B cell (primary cell): ENCODE results near the gene RNF220. TPM values are rescaled to one million over a fixed set of nuclear protein-coding genes. Genes with fewer than 3 reads are reported as not detected.

ENCODE experiments used
- ATAC-seq: fragments of 200-7000 bp; cut with Tn5 transposase; one replicate; pipeline ENCODE4 v1.10.0; 2021; ENCODE audit warnings: low read depth, mild to moderate bottlenecking, moderate number of reproducible peaks, moderate library complexity
- CTCF ChIA-PET: fragments of 350-600 bp; sonication (Branson Sonifier 250); formaldehyde crosslinking; loops from one replicate; lab custom pipeline; 2021; ENCODE audit warnings: antibody characterized with exemption, inconsistent platforms; lab: Charles Lee
- POLR2A ChIA-PET: fragments of 350-600 bp; sonication (Branson Sonifier 250); formaldehyde crosslinking; loops from one replicate; lab custom pipeline; 2021; ENCODE audit warnings: antibody characterized with exemption; lab: Charles Lee
- DNase-seq: peaks from one replicate; pipeline ENCODE4 v3.0.0; 2013
- H2AFZ ChIP-seq: 2 replicates; pipeline ENCODE4 v1.6.1; 2012; ENCODE audit warnings: mild to moderate bottlenecking, low read depth, low read length; ENCODE audit not compliant: insufficient read depth, poor library complexity, severe bottlenecking
- H3K27ac ChIP-seq, 2 donors: 1 replicate in 1 of 2; 2 replicates in 1 of 2; pipeline ENCODE4 v1.5.1; 2012 to 2013; ENCODE audit warnings: low read length in 2 of 2, mild to moderate bottlenecking in 2 of 2, moderate library complexity in 1 of 2
- H3K27me3 ChIP-seq, 4 experiments: fragments of 200-600 bp in 1 of 4; sonication (generic) in 1 of 4; replicated peaks in 1 of 4; 1 replicate in 2 of 4; 2 replicates in 2 of 4; pipeline versions ENCODE4 v1.6.1 to v1.7.0; 2013 to 2016; ENCODE audit warnings: low read length in 3 of 4, mild to moderate bottlenecking in 2 of 4, mixed read lengths in 1 of 4, moderate library complexity in 1 of 4; ENCODE audit not compliant: insufficient read depth in 4 of 4, control insufficient read depth in 3 of 4; ENCODE audit errors: control extremely low read depth in 1 of 4
- H3K36me3 ChIP-seq, 2 experiments: replicated peaks in 1 of 2; 1 replicate in 1 of 2; 2 replicates in 1 of 2; pipeline versions ENCODE4 v1.6.1 to v1.7.1; 2013; ENCODE audit warnings: low read length in 1 of 2; ENCODE audit not compliant: insufficient read depth in 2 of 2, control insufficient read depth in 1 of 2; ENCODE audit errors: control extremely low read depth in 1 of 2, extremely low read depth in 1 of 2
- H3K4me1 ChIP-seq, 2 donors: fragments of 200-600 bp in 1 of 2; sonication (generic) in 1 of 2; 1 replicate in 1 of 2; 2 replicates in 1 of 2; pipeline versions ENCODE4 v1.5.1 to v1.6.1; 2013 to 2017; ENCODE audit warnings: low read length in 2 of 2; ENCODE audit not compliant: control insufficient read depth in 2 of 2, insufficient read depth in 2 of 2
- H3K4me2 ChIP-seq: replicated peaks from 2 replicates; pipeline ENCODE3; 2012; ENCODE audit warnings: mild to moderate bottlenecking, low read depth, low read length; ENCODE audit not compliant: poor library complexity, severe bottlenecking
- H3K4me3 ChIP-seq, 5 experiments: fragments of 200-600 bp in 1 of 5; sonication (generic) in 1 of 5; 1 replicate in 3 of 5; 2 replicates in 2 of 5; pipeline versions ENCODE4 v1.5.1 to v1.7.0; 2011 to 2016; ENCODE audit warnings: low read length in 4 of 5, mild to moderate bottlenecking in 4 of 5, low read depth in 2 of 5, control low read depth in 1 of 5, moderate library complexity in 1 of 5; ENCODE audit not compliant: insufficient read depth in 1 of 5; ENCODE audit errors: control extremely low read depth in 1 of 5, extremely low read depth in 1 of 5
- H3K79me2 ChIP-seq: fragments of 200-600 bp; sonication (generic); one replicate; pipeline ENCODE4 v1.6.0; 2016; ENCODE audit warnings: low read length; ENCODE audit not compliant: control insufficient read depth, insufficient read depth
- H3K9ac ChIP-seq: fragments of 200-600 bp; sonication (generic); 2 replicates; pipeline ENCODE4 v1.6.1; 2017; ENCODE audit warnings: mild to moderate bottlenecking, low read length, moderate library complexity
- H3K9me3 ChIP-seq, 3 donors: one replicate each; pipeline versions ENCODE4 v1.6.1 to v1.7.1; 2013; ENCODE audit warnings: low read length in 2 of 3; ENCODE audit not compliant: control insufficient read depth in 2 of 3, insufficient read depth in 1 of 3; ENCODE audit errors: control extremely low read depth in 1 of 3
- H4K20me1 ChIP-seq: 2 replicates; pipeline ENCODE4 v1.6.0; 2012; ENCODE audit warnings: mild to moderate bottlenecking, low read length; ENCODE audit not compliant: insufficient read depth, control insufficient read depth, poor library complexity, severe bottlenecking
- H3K27ac Mint-ChIP-seq: one replicate; pipeline ENCODE4 v1.8.0; 2021; ENCODE audit warnings: mixed read lengths
- H3K27me3 Mint-ChIP-seq: one replicate; pipeline ENCODE4 v1.8.0; 2021; ENCODE audit warnings: mixed read lengths
- H3K4me1 Mint-ChIP-seq: one replicate; pipeline ENCODE4 v1.8.0; 2021; ENCODE audit warnings: mixed read lengths
- H3K4me3 Mint-ChIP-seq: one replicate; pipeline ENCODE4 v1.8.0; 2021; ENCODE audit warnings: mixed read lengths
- H3K9me3 Mint-ChIP-seq: one replicate; pipeline ENCODE4 v1.8.0; 2022; ENCODE audit warnings: mixed read lengths; ENCODE audit not compliant: insufficient read depth
- CTCF ChIP-seq: fragments of 200-600 bp; IDR thresholded peaks from one replicate; pipeline ENCODE4 v1.8.0; 2022; ENCODE audit warnings: antibody characterized with exemption, mild to moderate bottlenecking
- EZH2 ChIP-seq: IDR thresholded peaks from 2 replicates; pipeline ENCODE4 v1.6.1; 2012; ENCODE audit warnings: borderline replicate concordance, low read depth, mild to moderate bottlenecking, moderate library complexity, low read length; ENCODE audit not compliant: insufficient read depth, poor library complexity, severe bottlenecking
- WGBS: methylation state at CpG from one replicate; pipeline ENCODE4 v1.1.5; 2013; ENCODE audit warnings: missing lambda C conversion rate; ENCODE audit not compliant: insufficient coverage; 5-methylcytosine and 5-hydroxymethylcytosine counted together
- intact Hi-C: fragments of 100-400 bp; cut with micrococcal nuclease; formaldehyde crosslinking; loops from one replicate; pipeline ENCODE4 v1.10.0; 2022
- polyA plus RNA-seq: library from polyadenylated mRNA; depleted of rRNA; stranded (reverse); fragments of >200 nt; gene quantifications from 2 replicates; pipeline ENCODE4 v1.2.3, GENCODE V29; 2012
- total RNA-seq, 2 donors: library from RNA; stranded (reverse); fragments of 120-200 nt in 1 of 2; gene quantifications; 1 replicate in 1 of 2; 2 replicates in 1 of 2; pipeline versions ENCODE4 v1.2.3 to v1.2.4, GENCODE V29; 2013 to 2022

The RNF220 gene
- total and polyA plus RNA-seq, 2 donors (not counting 1 experiment from before 2014, with no cell fraction given): 115 to 141 TPM

- Mint-ChIP-seq H3K4me3 (peak overlapping the region; percentile 47), H3K27me3 (no peaks in the 10 kb centered on the region), H3K9me3 (no peaks in the 10 kb centered on the region)
Observed at GRCh38 chr1:44694863-44695478, 289.9 kb downstream of the RNF220 start.

More at GRCh38 chr1:44694863-44695478, 289.9 kb downstream of the RNF220 start:
- 3% methylated on average over 5 of the region's 7 CpGs for WGBS
- no peak for TF ChIP-seq EZH2
- no peak for TF ChIP-seq CTCF
- H3K9me3 ChIP-seq: no peaks in the 10 kb centered on the region
- no peak overlapping the region for H3K9ac ChIP-seq
- intact Hi-C loops: loop anchor here (1.0 kb wide), 1 partner anchor 21 kb away; the partner anchor contains the start of genes ARMH1 and TMEM53
- no peaks in the 10 kb centered on the region for H4K20me1 ChIP-seq
- ChIA-PET CTCF (interaction anchor here (1.2 to 4.4 kb wide), 4 partner anchors 12 to 118 kb away, joined by 3 to 23 read pairs (median 9); no protein-coding TSS in a partner anchor), POLR2A (interaction anchor here (1.1 to 1.4 kb wide), 3 partner anchors 20 to 80 kb away, joined by 3 to 4 read pairs (median 3); partner anchors contain the start of genes ARMH1 and RPS8)
- no peak overlapping the region for H3K4me3 ChIP-seq
- Mint-ChIP-seq H3K4me1 (peaks cover 45% of the 10 kb centered on the region), H3K27ac (peak overlapping the region; percentile 79)
- H3K4me1 ChIP-seq: peaks cover 44% of the 10 kb centered on the region in 2 donors
- no peaks in the 10 kb centered on the region for H3K27me3 ChIP-seq
- DNase-seq: peak; percentile 69
- peak overlapping the region; percentile 16 for H2AFZ ChIP-seq
- peaks cover 0 to 2% of the 10 kb centered on the region in 2 experiments for H3K36me3 ChIP-seq
- peak overlapping the region in 1 of 2 donors; percentile 12 for H3K27ac ChIP-seq
- H3K4me2 ChIP-seq: peak overlapping the region; percentile 39
- H3K79me2 ChIP-seq: peaks cover 5% of the 10 kb centered on the region
- peak; percentile 79 for ATAC-seq
